CD4-positive, alpha-beta T cell treated with Interleukin-4 for 1 hour (primary cell): ENCODE data around the gene SCNN1A.
"Not testable (repeated sequence)": the region's sequence is repeated elsewhere in the genome, so short reads cannot be mapped to it uniquely, and the experiment has no call there.

Source experiments
- DNase-seq, 2 donors: peaks; one replicate each; pipeline ENCODE4 v3.0.0-alpha.2; 2020 to 2022

SCNN1A gene

GRCh38 chr12:6346235-6346832, 29.0 kb downstream of the SCNN1A start:
- no peak for DNase-seq

DNA sequence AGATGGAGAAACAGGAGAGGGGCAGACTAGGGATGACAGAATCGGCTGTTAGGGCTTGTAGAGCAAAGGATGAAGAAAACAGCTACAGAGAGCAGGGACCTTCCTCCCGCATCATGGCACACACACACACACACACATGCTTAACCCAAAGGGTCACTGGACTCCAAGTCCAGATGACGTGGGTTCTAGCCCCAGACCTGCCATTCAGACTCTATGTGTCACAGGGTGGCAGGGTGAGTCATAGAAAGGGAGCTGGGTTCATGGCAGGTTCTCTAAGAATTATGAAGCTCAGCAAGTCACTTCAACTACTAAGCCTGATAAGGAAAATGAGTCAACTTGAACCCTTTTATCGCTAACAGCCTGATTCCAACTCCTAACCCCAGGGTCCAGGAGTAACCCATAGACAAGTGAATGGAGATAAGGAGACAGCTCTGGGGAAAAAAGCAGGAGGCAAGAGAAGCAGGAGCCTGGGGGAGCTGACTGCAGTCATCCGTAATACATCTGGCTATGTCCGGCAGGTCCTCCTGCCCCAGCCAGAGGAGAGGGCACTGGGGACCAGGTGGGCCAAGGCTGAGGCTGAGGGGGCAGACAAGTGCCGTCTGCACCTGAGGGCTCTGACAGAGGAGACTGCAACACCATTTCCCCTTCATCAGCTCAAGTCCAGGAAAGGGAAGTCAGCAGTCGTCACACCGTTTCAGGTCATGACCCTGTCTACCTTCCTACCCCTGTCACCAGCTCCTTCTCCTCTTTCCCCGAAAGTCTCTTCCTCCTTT, 29.9 kb downstream of the SCNN1A start:
- DNase-seq: peak in 1 of 2 donors; percentile 72

- not testable (repeated sequence) for DNase-seq
These were observed 31.2 kb downstream of the SCNN1A start for GRCh38 chr12:6344101-6344660.

DNA sequence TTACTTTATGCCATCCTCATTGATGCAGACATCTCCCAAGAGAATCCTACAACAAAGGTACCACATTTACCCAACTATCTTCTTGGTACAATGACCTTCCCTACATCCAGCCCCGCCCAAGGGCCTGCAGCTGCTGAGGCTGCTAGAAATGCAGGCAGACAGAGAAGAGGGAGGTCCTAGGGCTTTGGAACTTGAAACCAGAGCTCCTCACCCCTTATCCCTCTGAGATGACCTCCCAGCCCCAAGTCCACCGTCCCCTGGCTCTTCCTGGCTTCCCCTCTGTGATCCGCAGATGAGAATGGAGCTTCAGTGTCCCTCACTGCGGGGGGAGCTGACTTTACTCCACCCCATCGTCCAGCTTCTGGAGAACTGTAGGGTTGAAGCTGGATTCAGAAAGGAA, 31.8 kb downstream of the SCNN1A start:
- DNase-seq: no peak

DNA sequence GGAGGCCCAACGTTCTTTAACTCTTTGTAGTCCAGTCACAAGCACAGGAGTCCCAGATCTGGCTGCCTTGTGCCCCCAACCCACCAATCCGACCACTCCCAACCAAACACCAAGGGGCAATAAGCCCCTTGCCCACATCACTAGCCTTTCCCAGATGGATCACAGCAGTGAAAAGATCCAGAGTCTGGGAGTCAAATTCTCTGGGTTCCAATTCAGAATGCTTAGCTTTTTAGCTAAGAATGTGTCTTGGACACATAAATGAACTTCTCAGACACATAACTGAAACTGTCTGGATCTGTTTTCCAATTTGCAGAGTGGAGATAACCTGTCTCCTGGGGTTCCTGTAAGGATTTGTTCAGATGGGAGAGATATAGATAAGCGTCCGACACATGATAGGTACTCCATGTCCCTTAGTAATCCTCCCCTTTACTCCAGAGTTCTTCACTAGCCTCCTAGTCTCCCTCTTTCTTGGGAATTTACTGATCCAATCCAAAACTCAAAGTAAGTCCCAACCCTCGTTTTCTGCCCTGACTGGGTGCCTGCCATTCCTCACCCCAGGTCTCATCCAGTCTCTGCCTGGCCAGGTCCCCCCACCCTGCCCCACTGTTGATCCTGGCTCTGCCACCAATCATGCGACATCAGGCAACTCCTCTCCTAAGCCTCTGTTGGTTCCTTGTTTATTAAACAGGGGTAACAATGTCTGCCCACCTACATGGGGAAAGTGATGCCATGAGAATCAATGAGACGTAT, 33.0 kb downstream of the SCNN1A start:
- DNase-seq: no peak

DNA sequence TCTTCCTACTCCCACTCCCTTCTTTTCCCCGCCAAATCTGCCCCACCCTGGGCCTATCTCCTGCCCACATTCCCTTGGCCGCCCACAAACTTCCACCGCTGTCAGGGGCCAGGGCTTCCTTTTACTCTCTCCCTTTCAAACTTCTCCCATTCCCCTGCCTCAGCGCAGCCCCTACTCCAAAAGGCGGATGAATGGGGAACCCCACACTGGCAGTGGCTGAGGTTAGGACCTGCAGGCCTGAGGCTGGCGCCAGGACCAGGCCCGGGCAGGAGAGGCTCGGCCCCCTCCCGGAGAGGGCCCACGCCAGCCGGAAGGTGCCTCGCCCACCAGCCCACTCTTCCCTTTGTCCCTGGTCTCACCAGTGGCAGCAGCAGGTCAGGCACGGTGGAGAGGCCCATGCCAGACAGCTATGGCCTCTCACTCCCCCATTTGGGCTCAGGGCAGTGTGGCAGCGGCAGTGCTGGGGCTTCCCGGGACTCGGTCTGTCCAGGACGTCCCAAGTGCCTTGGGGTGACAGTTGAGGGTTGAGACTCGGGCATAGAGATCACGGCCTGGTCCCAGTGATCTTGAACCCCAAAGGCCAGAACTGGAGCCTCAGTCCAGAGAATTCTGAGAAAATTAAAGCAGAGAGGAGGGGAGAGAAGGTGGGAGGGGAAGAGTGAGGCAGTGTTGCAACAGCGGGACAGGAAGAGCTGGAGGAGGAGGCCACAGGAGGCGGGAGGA, 33.8 kb downstream of the SCNN1A start, which contains the start of gene TNFRSF1A:
TNFRSF1A (minus strand) TSS at position 660 of the 723 bp plus-strand sequence; CDS start at position 398, 262 bp downstream.
- DNase-seq: peak; percentile 49 to 57

DNA sequence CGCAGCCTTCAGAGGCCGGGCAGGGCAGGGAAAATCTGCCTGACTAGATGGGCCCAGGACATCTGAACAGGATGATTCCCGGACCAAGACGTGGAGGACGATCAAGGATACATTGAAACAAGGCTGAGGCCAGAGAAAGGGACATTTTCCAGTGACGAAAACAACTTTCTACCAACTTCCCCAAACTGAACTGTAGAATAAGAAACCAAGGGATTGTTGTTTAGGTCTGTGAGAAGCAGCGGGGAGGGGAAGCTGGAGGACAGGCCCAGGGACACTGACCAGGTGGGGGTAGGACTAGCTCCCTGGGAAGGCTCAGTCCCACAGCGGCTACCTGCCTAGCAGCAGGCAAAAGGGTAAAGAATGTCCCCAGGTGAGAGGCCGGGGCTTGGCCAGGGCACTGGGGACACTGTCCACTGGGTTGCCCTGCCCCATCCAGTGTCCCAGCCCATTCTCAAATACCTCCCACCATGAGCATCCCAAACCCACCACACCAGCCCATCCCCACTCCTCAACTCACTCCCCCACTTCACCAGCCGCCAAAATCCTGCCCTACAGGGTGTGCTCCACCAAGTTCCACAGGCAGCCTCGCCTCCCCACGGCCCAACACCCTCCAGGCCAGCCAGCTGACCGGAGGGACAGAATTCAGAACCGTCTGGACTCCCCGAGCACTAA, 34.5 kb downstream of the SCNN1A start:
- DNase-seq: no peak

DNA sequence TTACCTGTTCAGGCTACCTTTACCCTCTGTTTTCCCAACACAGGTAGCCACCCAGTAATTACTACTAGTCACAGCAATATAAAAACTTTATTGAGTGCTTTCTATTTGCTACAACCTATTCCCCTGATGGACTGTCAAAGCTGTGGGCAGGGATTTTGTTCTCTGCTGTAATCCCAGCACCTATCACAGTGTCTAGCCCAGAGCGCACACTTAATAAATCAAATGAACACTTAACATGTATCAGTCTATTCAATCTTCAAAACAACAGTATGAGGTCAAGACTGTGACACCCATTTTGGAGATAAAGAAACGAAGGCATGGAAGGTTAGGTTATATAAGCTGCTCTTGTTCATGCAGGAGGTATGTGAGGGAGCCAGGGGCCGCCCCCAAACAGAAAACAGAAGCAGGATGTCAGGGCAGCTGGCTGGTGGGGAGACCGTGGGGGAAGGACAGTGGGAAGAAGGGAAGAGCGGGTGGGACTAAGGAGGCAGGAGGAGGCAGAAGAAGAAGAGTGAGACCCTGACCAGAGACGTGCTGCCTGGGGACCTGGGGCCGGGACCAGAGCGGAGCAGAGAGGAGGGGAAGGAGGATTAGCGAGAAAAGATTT, 35.2 kb downstream of the SCNN1A start:
- DNase-seq: peak in 1 of 2 donors; percentile 42

DNA sequence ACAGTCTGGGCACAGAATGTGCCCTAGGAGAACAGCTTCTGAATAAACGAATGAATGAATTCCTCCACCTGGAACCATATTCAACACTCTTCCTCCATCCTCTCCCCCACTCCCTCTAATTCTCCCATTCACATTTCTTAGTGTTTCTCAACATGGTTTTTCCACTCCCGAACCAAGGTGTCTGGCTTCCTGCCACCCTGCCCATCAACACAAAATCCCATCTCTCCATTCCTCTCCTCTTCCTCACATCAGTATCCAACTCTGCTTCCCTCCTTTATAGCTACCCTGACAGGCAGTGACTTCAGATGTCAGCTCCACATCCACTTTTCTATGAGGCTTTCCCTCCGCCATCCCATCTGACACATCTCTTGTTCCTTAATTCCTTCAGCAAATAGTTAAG, 36.4 kb downstream of the SCNN1A start:
- DNase-seq: no peak

- not testable (repeated sequence) for DNase-seq
These were observed 36.8 kb downstream of the SCNN1A start for GRCh38 chr12:6338536-6338935.

GRCh38 chr12:6337958-6338433, 37.4 kb downstream of the SCNN1A start:
- DNase-seq: peak in 1 of 2 donors; percentile 18

DNA sequence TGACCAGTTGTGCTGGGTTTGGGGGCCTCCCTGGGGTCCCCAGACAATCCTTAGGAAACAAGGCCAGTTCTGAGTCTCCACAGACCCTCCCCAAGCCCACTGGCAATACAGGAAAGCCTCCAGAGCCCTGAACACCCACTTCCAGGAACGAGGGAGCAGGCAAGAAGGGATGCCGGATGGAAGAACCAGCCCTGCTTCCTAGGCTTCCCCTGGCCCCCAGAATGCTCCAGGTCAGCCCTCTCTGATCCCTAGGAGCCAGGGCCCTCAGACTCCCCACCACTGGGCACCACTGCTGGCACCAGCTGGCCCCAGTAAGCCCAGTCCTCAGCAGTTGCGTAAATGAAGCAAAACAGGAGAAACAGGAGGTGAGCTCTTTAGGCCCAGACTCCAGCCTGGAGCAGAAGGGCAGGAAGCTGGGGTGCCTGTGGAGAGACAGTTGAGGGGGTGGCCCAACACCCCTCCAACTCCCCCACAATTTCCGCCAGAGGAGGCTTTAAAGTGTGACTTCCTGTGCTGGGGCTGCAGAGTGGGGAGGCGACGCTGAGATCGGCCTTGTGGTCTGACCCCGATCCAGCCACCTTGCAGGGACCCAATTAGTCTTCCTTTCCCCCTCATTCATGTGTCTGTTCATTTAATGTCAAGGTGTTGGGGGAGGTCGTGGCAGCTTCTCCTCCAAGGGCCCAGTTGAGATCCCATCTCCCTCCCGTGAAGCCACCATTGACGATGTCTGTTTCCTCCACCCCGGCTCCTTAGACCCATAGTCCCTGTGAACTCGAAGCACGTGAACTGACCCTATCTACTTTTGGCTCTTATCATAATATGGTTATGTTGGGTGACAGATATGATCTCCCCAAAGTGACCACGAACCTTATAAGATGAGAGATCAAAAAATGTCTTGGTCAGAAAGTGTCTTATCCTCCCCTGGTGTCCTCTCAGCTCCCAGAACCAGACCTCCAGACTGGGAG, 38.2 kb downstream of the SCNN1A start:
- peak; percentile 61 to 74 for DNase-seq

- peak; percentile 44 to 78 for DNase-seq
These were observed 39.1 kb downstream of the SCNN1A start for GRCh38 chr12:6336079-6336888.

- peak; percentile 83 to 86 for DNase-seq
These were observed 39.8 kb downstream of the SCNN1A start for GRCh38 chr12:6335451-6336078.

DNA sequence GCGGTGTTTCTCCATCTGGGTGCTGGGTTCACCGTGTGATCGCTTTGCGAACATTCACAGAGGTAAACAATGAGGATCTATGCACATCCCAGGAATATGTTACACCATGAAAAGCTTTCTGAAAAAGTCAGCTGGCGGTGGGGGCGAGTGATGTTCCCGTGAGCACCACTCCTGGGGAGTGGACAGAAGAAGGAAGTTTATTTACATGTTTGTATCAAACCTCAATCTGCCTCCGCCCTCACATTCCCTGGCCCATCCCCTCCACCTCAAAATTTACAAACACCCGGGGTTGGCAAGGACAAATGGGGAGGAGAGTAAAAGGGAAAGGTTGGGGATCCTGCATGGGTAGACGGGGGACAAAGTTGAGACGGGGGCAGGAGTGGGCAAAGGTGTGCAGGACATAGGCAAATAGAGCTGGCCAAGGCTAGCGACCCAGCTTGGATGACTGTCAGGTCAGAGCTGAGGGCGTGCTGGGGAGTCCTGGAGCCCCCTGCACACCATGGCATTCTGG, 40.4 kb downstream of the SCNN1A start:
- no peak for DNase-seq

DNA sequence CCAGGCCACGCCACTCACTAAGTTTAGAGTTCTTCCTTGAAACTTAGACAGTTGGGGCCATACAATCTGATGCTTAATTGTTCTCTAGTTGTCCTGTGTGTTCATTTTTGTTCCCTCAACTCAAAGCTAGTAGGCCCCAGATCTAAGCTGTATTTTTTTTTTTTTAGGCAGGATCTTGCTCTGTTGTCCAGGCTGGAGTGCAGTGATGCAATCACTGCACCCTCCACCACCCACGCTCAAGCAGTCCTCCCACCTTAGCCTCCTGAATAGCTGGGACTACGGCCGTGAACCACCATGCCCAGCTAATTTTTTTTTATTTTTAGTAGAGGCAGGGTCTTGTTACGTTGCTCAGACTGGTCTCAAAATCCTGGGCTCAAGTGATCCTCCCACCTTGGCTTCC, 41.0 kb downstream of the SCNN1A start:
- no peak for DNase-seq

DNA sequence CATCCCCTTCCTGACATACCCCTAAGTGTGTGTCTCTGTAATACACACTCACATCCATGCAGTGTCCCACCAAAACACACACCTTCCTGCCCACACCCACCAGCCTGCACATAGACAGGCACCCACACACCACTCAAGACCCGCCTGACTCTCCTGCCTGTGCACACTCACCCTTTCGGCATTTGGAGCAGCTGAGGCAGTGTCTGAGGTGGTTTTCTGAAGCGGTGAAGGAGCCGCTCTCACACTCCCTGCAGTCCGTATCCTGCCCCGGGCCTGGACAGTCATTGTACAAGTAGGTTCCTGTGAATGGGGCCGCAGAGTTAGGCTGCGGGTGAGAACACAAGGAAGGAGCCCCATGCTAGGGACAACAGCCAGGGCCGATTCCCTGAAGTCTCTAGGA, 41.8 kb downstream of the SCNN1A start:
- no peak for DNase-seq

DNA sequence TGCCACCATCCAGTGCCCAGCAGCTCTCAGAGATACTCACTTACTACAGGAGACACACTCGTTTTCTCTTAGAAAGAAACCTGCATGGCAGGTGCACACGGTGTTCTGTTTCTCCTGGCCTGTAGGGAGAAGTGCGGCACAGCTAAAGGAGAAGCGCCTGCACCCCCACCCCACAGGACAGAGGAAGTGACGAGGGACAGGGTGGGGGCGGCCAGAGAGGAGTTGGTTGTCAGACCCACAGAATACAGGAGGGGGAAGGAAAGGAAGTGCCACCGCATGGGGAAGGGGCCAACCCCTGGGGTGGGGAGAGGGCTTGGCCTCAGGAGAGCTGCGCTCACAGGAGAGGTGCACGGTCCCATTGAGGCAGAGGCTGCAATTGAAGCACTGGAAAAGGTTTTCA, 42.3 kb downstream of the SCNN1A start:
- peak in 1 of 2 donors; percentile 45 for DNase-seq

GRCh38 chr12:6332459-6332858, 42.9 kb downstream of the SCNN1A start:
- peak in 1 of 2 donors; percentile 35 for DNase-seq
